ENCODE results near the gene CYP4Z1. TPM values are rescaled to one million over a fixed set of nuclear protein-coding genes. Genes with fewer than 3 reads are reported as not detected.
A peak's percentile ranks its signal among the peaks of the same experiment; 100 is the strongest.
"Not testable (repeated sequence)": the region's sequence is repeated elsewhere in the genome, so short reads cannot be mapped to it uniquely, and the experiment has no call there.

CYP4Z1 gene, protein sequence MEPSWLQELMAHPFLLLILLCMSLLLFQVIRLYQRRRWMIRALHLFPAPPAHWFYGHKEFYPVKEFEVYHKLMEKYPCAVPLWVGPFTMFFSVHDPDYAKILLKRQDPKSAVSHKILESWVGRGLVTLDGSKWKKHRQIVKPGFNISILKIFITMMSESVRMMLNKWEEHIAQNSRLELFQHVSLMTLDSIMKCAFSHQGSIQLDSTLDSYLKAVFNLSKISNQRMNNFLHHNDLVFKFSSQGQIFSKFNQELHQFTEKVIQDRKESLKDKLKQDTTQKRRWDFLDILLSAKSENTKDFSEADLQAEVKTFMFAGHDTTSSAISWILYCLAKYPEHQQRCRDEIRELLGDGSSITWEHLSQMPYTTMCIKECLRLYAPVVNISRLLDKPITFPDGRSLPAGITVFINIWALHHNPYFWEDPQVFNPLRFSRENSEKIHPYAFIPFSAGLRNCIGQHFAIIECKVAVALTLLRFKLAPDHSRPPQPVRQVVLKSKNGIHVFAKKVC
- not detected for total RNA-seq

GRCh38 chr1:47067097-47067594, at the start of gene CYP4Z1:
CYP4Z1 (plus strand) TSS chr1:47067231; CDS start chr1:47067491, 260 bp downstream.
- DNase-seq = no peak
- no peaks in the 10 kb centered on the region for H3K36me3 Mint-ChIP-seq (ENCODE audit: low read depth)
- ChIA-PET CTCF (no interaction called here), POLR2A (no interaction called here)
- H3K9me3 Mint-ChIP-seq = no peaks in the 10 kb centered on the region
- H3K27me3 Mint-ChIP-seq = peaks cover 24% of the 10 kb centered on the region
- no peak within 1 kb of the TSS for H3K4me3 Mint-ChIP-seq
- no peak within 1 kb of the TSS for H3K27ac Mint-ChIP-seq
- H3K4me1 Mint-ChIP-seq = no peaks in the 10 kb centered on the region

- H3K27me3 Mint-ChIP-seq = peaks cover 42% of the 10 kb centered on the region
- no peak overlapping the region for H3K4me3 Mint-ChIP-seq
- CTCF ChIA-PET = no interaction called here
- DNase-seq = no peak
- POLR2A ChIA-PET = no interaction called here
- H3K9me3 Mint-ChIP-seq = no peaks in the 10 kb centered on the region
- H3K27ac Mint-ChIP-seq = no peak overlapping the region
- H3K4me1 Mint-ChIP-seq = no peaks in the 10 kb centered on the region
- H3K36me3 Mint-ChIP-seq (ENCODE audit: low read depth) = no peaks in the 10 kb centered on the region
Observed at GRCh38 chr1:47021070-47021469, 46.0 kb upstream of the CYP4Z1 start.

- no peak for DNase-seq
- no peaks in the 10 kb centered on the region for H3K36me3 Mint-ChIP-seq (ENCODE audit: low read depth)
- H3K4me1 Mint-ChIP-seq = no peaks in the 10 kb centered on the region
- POLR2A ChIA-PET = no interaction called here
- no peak within 1 kb of the TSS for H3K4me3 Mint-ChIP-seq
- peaks cover 37% of the 10 kb centered on the region for H3K27me3 Mint-ChIP-seq
- no peaks in the 10 kb centered on the region for H3K9me3 Mint-ChIP-seq
- CTCF ChIA-PET = no interaction called here
- no peak within 1 kb of the TSS for H3K27ac Mint-ChIP-seq
Observed at GRCh38 chr1:47023268-47024140, 43.5 kb upstream of the CYP4Z1 start, which contains the start of gene CYP4X1. CYP4X1 (plus strand) TSS chr1:47023669; CDS start chr1:47023818, 149 bp downstream.

GRCh38 chr1:47024141-47024801, 42.8 kb upstream of the CYP4Z1 start:
- Mint-ChIP-seq H3K36me3 (ENCODE audit: low read depth) (no peaks in the 10 kb centered on the region), H3K27ac (no peak overlapping the region), H3K4me3 (no peak overlapping the region), H3K27me3 (peaks cover 36% of the 10 kb centered on the region), H3K4me1 (no peaks in the 10 kb centered on the region), H3K9me3 (no peaks in the 10 kb centered on the region)
- no peak for DNase-seq
- POLR2A ChIA-PET = no interaction called here
- CTCF ChIA-PET = no interaction called here

GRCh38 chr1:47030170-47030805, 36.7 kb upstream of the CYP4Z1 start:
- no peak for DNase-seq
- Mint-ChIP-seq H3K4me3 (no peak overlapping the region), H3K9me3 (no peaks in the 10 kb centered on the region), H3K36me3 (ENCODE audit: low read depth) (no peaks in the 10 kb centered on the region), H3K4me1 (no peaks in the 10 kb centered on the region), H3K27me3 (peaks cover 15% of the 10 kb centered on the region), H3K27ac (no peak overlapping the region)
- ChIA-PET POLR2A (no interaction called here), CTCF (no interaction called here)

DNA sequence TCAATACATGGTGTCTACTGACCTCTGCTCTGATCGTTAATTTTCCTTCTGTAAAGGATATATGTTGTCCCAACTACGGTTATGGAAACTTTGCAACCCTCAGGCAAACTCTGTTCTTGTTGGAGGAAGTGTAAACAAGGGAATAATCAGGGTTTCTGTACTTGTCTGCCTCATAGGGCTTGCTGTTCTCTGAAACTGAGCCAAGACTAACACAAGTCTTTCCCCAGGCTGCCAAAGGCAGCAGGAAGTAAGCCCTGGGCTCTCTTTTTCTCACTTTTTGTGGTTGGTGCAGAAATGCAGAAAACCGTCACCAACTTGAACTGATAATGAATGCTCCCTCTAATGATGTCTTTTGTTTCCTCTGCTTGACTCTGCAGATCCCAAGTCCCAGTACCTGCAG, 36.0 kb upstream of the CYP4Z1 start:
- H3K27me3 Mint-ChIP-seq = peaks cover 12% of the 10 kb centered on the region
- no peaks in the 10 kb centered on the region for H3K4me1 Mint-ChIP-seq
- H3K27ac Mint-ChIP-seq = no peak overlapping the region
- H3K4me3 Mint-ChIP-seq = no peak overlapping the region
- CTCF ChIA-PET = no interaction called here
- no peaks in the 10 kb centered on the region for H3K36me3 Mint-ChIP-seq (ENCODE audit: low read depth)
- no peaks in the 10 kb centered on the region for H3K9me3 Mint-ChIP-seq
- no peak for DNase-seq
- POLR2A ChIA-PET = no interaction called here

DNA sequence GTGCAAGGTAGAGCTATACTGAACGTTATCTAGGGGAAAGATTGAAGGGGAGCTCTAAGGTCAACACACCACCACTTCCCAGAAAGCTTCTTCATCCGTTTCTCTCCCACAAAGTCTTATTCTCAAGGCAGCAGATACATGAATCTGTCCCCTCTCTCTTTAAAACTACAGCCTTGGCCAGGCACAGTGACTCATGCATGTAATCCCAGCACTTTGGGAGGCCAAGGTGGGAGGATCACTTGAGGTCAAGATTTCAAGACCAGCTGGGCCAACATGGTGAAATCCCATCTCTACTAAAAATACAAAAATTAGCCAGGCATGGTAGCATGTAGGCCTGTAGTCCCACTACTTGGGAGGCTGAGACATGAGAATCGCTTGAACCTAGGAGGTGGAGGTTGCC, 35.4 kb upstream of the CYP4Z1 start:
- no peaks in the 10 kb centered on the region for H3K4me1 Mint-ChIP-seq
- H3K36me3 Mint-ChIP-seq (ENCODE audit: low read depth) = no peaks in the 10 kb centered on the region
- peaks cover 12% of the 10 kb centered on the region for H3K27me3 Mint-ChIP-seq
- no peaks in the 10 kb centered on the region for H3K9me3 Mint-ChIP-seq
- no peak for DNase-seq
- ChIA-PET POLR2A (no interaction called here), CTCF (no interaction called here)
- no peak overlapping the region for H3K4me3 Mint-ChIP-seq
- H3K27ac Mint-ChIP-seq = no peak overlapping the region

DNA sequence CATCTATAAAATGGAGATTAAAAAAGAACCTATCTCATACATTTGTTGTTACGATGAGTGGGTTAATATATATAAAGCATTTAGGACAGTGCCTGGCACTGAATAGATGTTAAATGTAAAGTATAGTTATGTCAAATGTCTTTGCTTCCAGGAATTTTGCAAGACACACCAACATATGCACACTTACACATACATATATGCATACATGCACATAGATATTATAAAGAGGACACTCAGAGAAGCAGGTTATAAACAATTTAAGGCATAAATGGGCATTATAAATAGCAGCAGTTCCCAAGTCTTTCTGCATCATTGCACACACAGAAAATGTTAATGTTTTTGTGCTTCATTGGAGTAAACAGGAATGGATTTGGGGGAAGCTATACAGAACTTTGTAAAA, 30.3 kb upstream of the CYP4Z1 start:
- Mint-ChIP-seq H3K27ac (no peak overlapping the region), H3K27me3 (peaks cover 17% of the 10 kb centered on the region), H3K9me3 (no peaks in the 10 kb centered on the region), H3K4me1 (no peaks in the 10 kb centered on the region), H3K36me3 (ENCODE audit: low read depth) (no peaks in the 10 kb centered on the region), H3K4me3 (no peak overlapping the region)
- POLR2A ChIA-PET = no interaction called here
- no peak for DNase-seq
- CTCF ChIA-PET = interaction anchor here (0.7 kb wide), 1 partner anchor 35 kb away, joined by 3 read pairs; no protein-coding TSS in a partner anchor

- H3K36me3 Mint-ChIP-seq (ENCODE audit: low read depth) = no peaks in the 10 kb centered on the region
- DNase-seq = no peak
- no peaks in the 10 kb centered on the region for H3K4me1 Mint-ChIP-seq
- no peak overlapping the region for H3K4me3 Mint-ChIP-seq
- no peak overlapping the region for H3K27ac Mint-ChIP-seq
- ChIA-PET POLR2A (no interaction called here), CTCF (no interaction called here)
- no peaks in the 10 kb centered on the region for H3K9me3 Mint-ChIP-seq
- H3K27me3 Mint-ChIP-seq = peaks cover 15% of the 10 kb centered on the region
Observed at GRCh38 chr1:47059376-47059775, 7.7 kb upstream of the CYP4Z1 start.

GRCh38 chr1:47069080-47069479, 2.0 kb downstream of the CYP4Z1 start:
- CTCF ChIA-PET; H3K4me1 Mint-ChIP-seq; H3K36me3 Mint-ChIP-seq (ENCODE audit: low read depth); POLR2A ChIA-PET; H3K9me3 Mint-ChIP-seq; H3K27ac Mint-ChIP-seq; H3K4me3 Mint-ChIP-seq; DNase-seq: not testable (repeated sequence)
- H3K27me3 Mint-ChIP-seq = peaks cover 24% of the 10 kb centered on the region

DNA sequence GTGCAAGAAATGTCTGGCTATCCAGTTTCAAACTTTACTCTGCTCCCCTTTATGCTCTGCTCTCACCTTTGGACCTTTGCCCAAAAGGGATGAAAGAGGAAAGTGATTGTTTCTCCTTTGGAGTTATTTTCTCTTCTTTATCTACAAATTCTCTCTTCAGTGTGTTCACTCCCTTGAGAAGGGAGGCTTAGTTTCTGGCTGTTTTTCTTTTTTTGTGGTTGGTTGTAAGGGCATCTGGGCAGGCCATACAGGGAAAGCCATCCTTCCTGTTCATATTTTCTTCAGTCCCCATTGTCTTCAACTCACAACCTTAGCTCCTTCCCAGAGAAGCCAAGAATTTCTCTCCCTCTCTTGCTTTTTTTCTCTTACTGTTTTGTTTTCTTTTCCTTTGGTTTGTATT, 2.5 kb downstream of the CYP4Z1 start:
- DNase-seq; H3K4me1 Mint-ChIP-seq; H3K9me3 Mint-ChIP-seq; POLR2A ChIA-PET; H3K4me3 Mint-ChIP-seq; CTCF ChIA-PET; H3K36me3 Mint-ChIP-seq (ENCODE audit: low read depth); H3K27ac Mint-ChIP-seq: not testable (repeated sequence)
- peaks cover 24% of the 10 kb centered on the region for H3K27me3 Mint-ChIP-seq

GRCh38 chr1:47089356-47089755, 22.3 kb downstream of the CYP4Z1 start:
- peak; percentile 36 for DNase-seq
- H3K4me1 Mint-ChIP-seq = not testable (repeated sequence)

DNA sequence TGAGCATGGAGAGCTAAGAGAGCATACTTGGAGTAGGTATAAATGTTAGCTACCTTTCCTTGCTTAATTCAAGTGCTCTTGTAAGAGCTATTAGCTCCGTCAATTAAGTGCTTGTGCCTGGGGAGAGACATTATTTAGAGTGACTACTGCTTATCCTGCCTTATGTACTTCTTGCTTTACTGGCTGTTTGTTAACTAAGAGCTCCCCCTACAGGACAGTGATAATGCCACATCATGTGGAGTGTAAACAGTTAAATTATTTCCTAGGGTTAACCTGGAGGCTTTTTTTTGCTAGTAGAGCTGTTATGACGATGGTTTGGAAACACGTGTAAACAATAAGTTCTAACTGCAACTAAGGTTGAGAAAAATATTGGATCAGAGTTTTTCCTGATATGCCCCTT, 24.4 kb downstream of the CYP4Z1 start:
- H3K4me3 Mint-ChIP-seq; DNase-seq; H3K9me3 Mint-ChIP-seq; H3K36me3 Mint-ChIP-seq (ENCODE audit: low read depth); H3K4me1 Mint-ChIP-seq; H3K27me3 Mint-ChIP-seq; POLR2A ChIA-PET; H3K27ac Mint-ChIP-seq; CTCF ChIA-PET: not testable (repeated sequence)

More at GRCh38 chr1:47089356-47089755, 22.3 kb downstream of the CYP4Z1 start:
- H3K36me3 Mint-ChIP-seq (ENCODE audit: low read depth); H3K27ac Mint-ChIP-seq; POLR2A ChIA-PET; H3K27me3 Mint-ChIP-seq; H3K4me3 Mint-ChIP-seq; CTCF ChIA-PET; H3K9me3 Mint-ChIP-seq: not testable (repeated sequence)
